ENCODE data around the gene CDC42BPG. TPM values are rescaled to one million over a fixed set of nuclear protein-coding genes. Genes with fewer than 3 reads are reported as not detected.

CDC42BPG gene
- total and polyA plus RNA-seq, 9 of the 15 experiments (the other 6 are each of a cell fraction or from before 2014, with no cell fraction given) = 0.04 to 8.8 (median 2.1) TPM

DNA sequence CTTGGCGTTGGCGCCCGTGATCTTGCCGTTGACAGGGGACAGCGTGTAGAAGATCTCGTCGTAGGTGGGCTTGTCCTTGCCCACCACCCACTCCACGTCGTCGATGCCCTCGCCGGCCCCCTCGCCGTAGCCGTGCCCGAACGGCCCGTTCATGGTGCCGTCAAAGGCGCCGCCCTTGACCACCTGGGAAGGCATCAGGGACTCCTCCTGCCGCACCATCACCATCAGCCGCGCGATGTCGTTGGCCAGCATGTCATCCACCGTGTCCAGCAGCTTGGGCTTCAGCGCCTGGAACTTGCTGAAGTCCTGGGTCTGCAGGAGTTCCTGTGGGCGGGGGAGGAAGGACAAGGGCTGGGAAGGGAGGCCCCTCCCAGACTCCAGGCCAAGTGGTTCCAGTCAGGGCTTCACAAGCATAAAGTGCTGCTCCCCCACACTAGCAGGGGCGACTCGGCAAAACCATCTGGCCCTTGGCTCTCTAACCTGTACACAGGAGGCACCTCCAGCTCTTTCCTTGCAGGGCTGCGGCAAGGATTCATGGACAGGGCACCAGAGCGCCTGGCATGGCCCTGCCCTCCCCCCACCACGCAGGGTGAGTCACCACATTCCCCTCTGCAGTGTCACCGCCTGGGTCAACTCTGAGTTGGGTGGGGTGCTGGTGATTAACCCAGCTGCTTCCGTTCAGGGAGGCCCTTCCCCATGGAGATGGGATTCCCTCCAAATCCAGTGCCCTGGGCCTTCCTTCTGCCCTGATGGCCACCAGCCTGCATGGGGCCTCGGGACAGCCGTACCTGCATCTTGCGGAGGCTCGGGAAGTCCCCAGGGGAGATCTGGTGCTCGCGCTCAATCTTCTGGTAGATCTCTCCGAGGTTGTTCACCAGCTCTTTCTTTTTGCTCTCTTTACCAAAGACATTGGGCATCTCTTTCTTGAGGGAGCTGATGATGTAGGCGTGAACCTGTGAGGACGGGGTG is 10.4 kb upstream of the CDC42BPG start (continued):
- TF ChIP-seq, protein P1, sequence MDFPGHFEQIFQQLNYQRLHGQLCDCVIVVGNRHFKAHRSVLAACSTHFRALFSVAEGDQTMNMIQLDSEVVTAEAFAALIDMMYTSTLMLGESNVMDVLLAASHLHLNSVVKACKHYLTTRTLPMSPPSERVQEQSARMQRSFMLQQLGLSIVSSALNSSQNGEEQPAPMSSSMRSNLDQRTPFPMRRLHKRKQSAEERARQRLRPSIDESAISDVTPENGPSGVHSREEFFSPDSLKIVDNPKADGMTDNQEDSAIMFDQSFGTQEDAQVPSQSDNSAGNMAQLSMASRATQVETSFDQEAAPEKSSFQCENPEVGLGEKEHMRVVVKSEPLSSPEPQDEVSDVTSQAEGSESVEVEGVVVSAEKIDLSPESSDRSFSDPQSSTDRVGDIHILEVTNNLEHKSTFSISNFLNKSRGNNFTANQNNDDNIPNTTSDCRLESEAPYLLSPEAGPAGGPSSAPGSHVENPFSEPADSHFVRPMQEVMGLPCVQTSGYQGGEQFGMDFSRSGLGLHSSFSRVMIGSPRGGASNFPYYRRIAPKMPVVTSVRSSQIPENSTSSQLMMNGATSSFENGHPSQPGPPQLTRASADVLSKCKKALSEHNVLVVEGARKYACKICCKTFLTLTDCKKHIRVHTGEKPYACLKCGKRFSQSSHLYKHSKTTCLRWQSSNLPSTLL (IDR thresholded peaks at IDR 0.05) = no peak
- TF ChIP-seq ZNF134 (CRISPR knock-in tag; conservative IDR thresholded peaks at IDR 0.05) (no peak), ZNF717 (CRISPR knock-in tag; IDR thresholded peaks at IDR 0.05) (no peak), PURB (CRISPR knock-in tag; IDR thresholded peaks at IDR 0.05; ENCODE audit: low read depth) (no peak), JUNB (CRISPR knock-in tag; conservative IDR thresholded peaks at IDR 0.05) (peak; percentile 68), PCBP1 (IDR thresholded peaks at IDR 0.05; ENCODE audit: low read depth, low read length, poor library complexity, severe bottlenecking) (peak; percentile 51), NR2C1 (IDR thresholded peaks at IDR 0.05) (peak; percentile 49; the same call in 1 of the 2 replicates), NR2C1 (tag; IDR thresholded peaks at IDR 0.05) (peak; percentile 50), HNRNPL (IDR thresholded peaks at IDR 0.05; ENCODE audit: low read depth, low read length) (peak; percentile 63; the same call in 1 of the 2 replicates), CXXC5 (CRISPR knock-in tag; IDR thresholded peaks at IDR 0.05) (peak; percentile 77), ZNF408 (CRISPR knock-in tag; IDR thresholded peaks at IDR 0.05; ENCODE audit: low read depth) (no peak), NFE2 (IDR thresholded peaks at IDR 0.05; ENCODE audit: low read depth) (peak; percentile 83)
- TF ChIP-seq, protein P2, sequence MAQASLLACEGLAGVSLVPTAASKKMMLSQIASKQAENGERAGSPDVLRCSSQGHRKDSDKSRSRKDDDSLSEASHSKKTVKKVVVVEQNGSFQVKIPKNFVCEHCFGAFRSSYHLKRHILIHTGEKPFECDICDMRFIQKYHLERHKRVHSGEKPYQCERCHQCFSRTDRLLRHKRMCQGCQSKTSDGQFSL (CRISPR knock-in tag; IDR thresholded peaks at IDR 0.05) = no peak; the same call in none of the 2 replicates
- TF ChIP-seq, protein P2 (tag; IDR thresholded peaks at IDR 0.05) = peak in 1 of 2 experiments; percentile 51; a peak in 1 of 4 replicates
- TF ChIP-seq, protein P3, sequence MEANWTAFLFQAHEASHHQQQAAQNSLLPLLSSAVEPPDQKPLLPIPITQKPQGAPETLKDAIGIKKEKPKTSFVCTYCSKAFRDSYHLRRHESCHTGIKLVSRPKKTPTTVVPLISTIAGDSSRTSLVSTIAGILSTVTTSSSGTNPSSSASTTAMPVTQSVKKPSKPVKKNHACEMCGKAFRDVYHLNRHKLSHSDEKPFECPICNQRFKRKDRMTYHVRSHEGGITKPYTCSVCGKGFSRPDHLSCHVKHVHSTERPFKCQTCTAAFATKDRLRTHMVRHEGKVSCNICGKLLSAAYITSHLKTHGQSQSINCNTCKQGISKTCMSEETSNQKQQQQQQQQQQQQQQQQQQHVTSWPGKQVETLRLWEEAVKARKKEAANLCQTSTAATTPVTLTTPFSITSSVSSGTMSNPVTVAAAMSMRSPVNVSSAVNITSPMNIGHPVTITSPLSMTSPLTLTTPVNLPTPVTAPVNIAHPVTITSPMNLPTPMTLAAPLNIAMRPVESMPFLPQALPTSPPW (CRISPR knock-in tag; IDR thresholded peaks at IDR 0.05) = peak; percentile 83
- TF ChIP-seq, protein P4, sequence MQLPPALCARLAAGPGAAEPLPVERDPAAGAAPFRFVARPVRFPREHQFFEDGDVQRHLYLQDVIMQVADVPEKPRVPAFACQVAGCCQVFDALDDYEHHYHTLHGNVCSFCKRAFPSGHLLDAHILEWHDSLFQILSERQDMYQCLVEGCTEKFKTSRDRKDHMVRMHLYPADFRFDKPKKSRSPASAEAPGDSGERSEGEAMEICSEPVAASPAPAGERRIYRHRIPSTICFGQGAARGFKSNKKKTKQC (CRISPR knock-in tag; IDR thresholded peaks at IDR 0.05) = no peak
- TF ChIP-seq, protein P5, sequence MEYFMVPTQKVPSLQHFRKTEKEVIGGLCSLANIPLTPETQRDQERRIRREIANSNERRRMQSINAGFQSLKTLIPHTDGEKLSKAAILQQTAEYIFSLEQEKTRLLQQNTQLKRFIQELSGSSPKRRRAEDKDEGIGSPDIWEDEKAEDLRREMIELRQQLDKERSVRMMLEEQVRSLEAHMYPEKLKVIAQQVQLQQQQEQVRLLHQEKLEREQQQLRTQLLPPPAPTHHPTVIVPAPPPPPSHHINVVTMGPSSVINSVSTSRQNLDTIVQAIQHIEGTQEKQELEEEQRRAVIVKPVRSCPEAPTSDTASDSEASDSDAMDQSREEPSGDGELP (CRISPR knock-in tag; IDR thresholded peaks at IDR 0.05; ENCODE audit: borderline replicate concordance) = peak; percentile 98

Measured in K562 (cell line).